Endothelial cell of umbilical vein (primary cell): ENCODE measurements around the gene PAQR6. TPM values are rescaled to one million over a fixed set of nuclear protein-coding genes. Genes with fewer than 3 reads are reported as not detected.

ENCODE experiments used
- BruUV-seq: library from RNA; stranded (reverse); fragments of 400-500 nt; replicated peaks from 2 replicates; lab custom pipeline; 2021; lab: Mats Ljungman, UMichigan
- CTCF ChIA-PET: fragments of 300-600, 350-600 bp; sonication (Branson Sonifier 250); formaldehyde crosslinking; loops from one replicate; lab custom pipeline; 2021; ENCODE audit warnings: antibody characterized with exemption, inconsistent platforms; lab: Charles Lee
- POLR2A ChIA-PET: fragments of 300-600, 350-600 bp; sonication (Branson Sonifier 250); formaldehyde crosslinking; loops from one replicate; lab custom pipeline; 2021; ENCODE audit warnings: antibody characterized with exemption, inconsistent platforms; lab: Charles Lee
- DNase-seq: peaks from one replicate; pipeline ENCODE4 v3.0.0-alpha.2; 2011; ENCODE audit warnings: low read depth, low spot score
- FAIRE-seq: peaks from 2 replicates; lab custom pipeline; 2011; peaks lifted over from hg19 to GRCh38; lab: Jason Lieb, UNC
- H2AFZ ChIP-seq: 2 replicates; pipeline ENCODE4 v1.6.0; 2012; ENCODE audit warnings: low read depth, low read length, control low read depth, inconsistent platforms
- H3K27ac ChIP-seq: 2 replicates; pipeline ENCODE4 v1.5.1; 2011; ENCODE audit warnings: low read depth, mild to moderate bottlenecking, control low read depth, low read length, moderate library complexity; ENCODE audit not compliant: insufficient read depth
- H3K27me3 ChIP-seq, 2 experiments: 2 replicates each; pipeline versions ENCODE4 v1.6.0 to v1.6.1; 2011; ENCODE audit warnings: low read length in 2 of 2, mixed read lengths in 1 of 2; ENCODE audit not compliant: control insufficient read depth in 2 of 2, insufficient read depth in 2 of 2
- H3K36me3 ChIP-seq, 2 experiments: 2 replicates in 1 of 2; 3 replicates in 1 of 2; pipeline ENCODE4 v1.5.1; 2011; ENCODE audit warnings: low read length in 2 of 2, mild to moderate bottlenecking in 1 of 2, moderate library complexity in 1 of 2; ENCODE audit not compliant: control insufficient read depth in 2 of 2, insufficient read depth in 2 of 2; ENCODE audit errors: extremely low read depth in 1 of 2
- H3K4me1 ChIP-seq: 3 replicates; pipeline ENCODE4 v1.5.1; 2011; ENCODE audit warnings: mild to moderate bottlenecking, low read length; ENCODE audit not compliant: control insufficient read depth, insufficient read depth; ENCODE audit errors: extremely low read depth
- H3K4me2 ChIP-seq: 2 replicates; pipeline ENCODE4 v1.6.1; 2011; ENCODE audit warnings: low read length, control low read depth, mixed read lengths; ENCODE audit not compliant: insufficient read depth
- H3K4me3 ChIP-seq, 3 experiments: fragments of 200-600 bp in 1 of 3; sonication (generic), shearing (Covaris generic) in 1 of 3; replicated peaks in 1 of 3; 2 replicates each; pipeline ENCODE4 v1.5.1; 2011 to 2016; ENCODE audit warnings: control low read depth in 3 of 3, low read length in 3 of 3, mild to moderate bottlenecking in 2 of 3, inconsistent platforms in 1 of 3, low read depth in 1 of 3, moderate library complexity in 1 of 3; ENCODE audit not compliant: insufficient read depth in 1 of 3
- H3K79me2 ChIP-seq: 2 replicates; pipeline ENCODE4 v1.6.0; 2012; ENCODE audit warnings: low read length, inconsistent platforms; ENCODE audit not compliant: control insufficient read depth, insufficient read depth
- H3K9ac ChIP-seq: replicated peaks from 2 replicates; pipeline ENCODE3; 2011; ENCODE audit warnings: low read length, control low read depth; ENCODE audit not compliant: insufficient read depth; ENCODE audit errors: extremely low read depth
- H3K9me1 ChIP-seq: replicated peaks from 3 replicates; pipeline ENCODE4 v1.6.0; 2011; ENCODE audit warnings: mild to moderate bottlenecking, low read length; ENCODE audit not compliant: control insufficient read depth, insufficient read depth; ENCODE audit errors: extremely low read depth
- H3K9me3 ChIP-seq: replicated peaks from 2 replicates; pipeline ENCODE4 v1.5.1; 2012; ENCODE audit warnings: low read length, inconsistent platforms; ENCODE audit not compliant: control insufficient read depth, insufficient read depth
- H4K20me1 ChIP-seq: replicated peaks from 2 replicates; pipeline ENCODE3; 2011; ENCODE audit warnings: mild to moderate bottlenecking, low read length; ENCODE audit not compliant: control insufficient read depth, insufficient read depth; ENCODE audit errors: extremely low read depth
- CTCF ChIP-seq, 2 donors: IDR thresholded peaks; 1 replicate in 1 of 2; 2 replicates in 1 of 2; pipeline ENCODE4 v1.5.1; 2011; ENCODE audit warnings: low read length in 2 of 2, mild to moderate bottlenecking in 2 of 2, moderate library complexity in 2 of 2, control low read depth in 1 of 2, inconsistent platforms in 1 of 2, low read depth in 1 of 2; ENCODE audit not compliant: insufficient read depth in 1 of 2; ENCODE audit errors: extremely low read depth in 1 of 2
- EZH2 ChIP-seq: IDR thresholded peaks from 2 replicates; pipeline ENCODE4 v1.6.1; 2012; ENCODE audit warnings: borderline replicate concordance, low read depth, mild to moderate bottlenecking, moderate library complexity, low read length, inconsistent platforms; ENCODE audit not compliant: severe bottlenecking
- FOS ChIP-seq: IDR thresholded peaks from 2 replicates; pipeline ENCODE4 v1.6.1; 2011; ENCODE audit warnings: mild to moderate bottlenecking, low read length, moderate library complexity, borderline replicate concordance; ENCODE audit not compliant: insufficient read depth
- GATA2 ChIP-seq: IDR thresholded peaks from 2 replicates; pipeline ENCODE4 v1.7.0; 2011; ENCODE audit warnings: low read depth, mild to moderate bottlenecking, moderate library complexity, mixed read lengths, low read length; ENCODE audit not compliant: insufficient read length, insufficient read depth
- JUN ChIP-seq: IDR thresholded peaks from 2 replicates; pipeline ENCODE4 v1.6.1; 2011; ENCODE audit warnings: borderline replicate concordance, low read depth; ENCODE audit not compliant: insufficient read length, insufficient read depth
- MYC ChIP-seq: IDR thresholded peaks from one replicate; pipeline ENCODE4 v1.6.1; 2011; ENCODE audit warnings: mild to moderate bottlenecking, low read depth, low read length
- POLR2A ChIP-seq: IDR thresholded peaks from 2 replicates; pipeline ENCODE4 v1.6.1; 2012; ENCODE audit warnings: low read depth, mild to moderate bottlenecking, control low read depth, low read length
- POLR2AphosphoS5 ChIP-seq: IDR thresholded peaks from 2 replicates; pipeline ENCODE4 v1.6.1; 2012; ENCODE audit warnings: low read depth, mild to moderate bottlenecking, control low read depth, low read length, moderate library complexity; ENCODE audit not compliant: insufficient read depth
- dilution Hi-C: fragments of 300-500 bp; cut with MboI; formaldehyde crosslinking; loops from one replicate; pipeline ENCODE4 v1.15.0; 2019; ENCODE audit warnings: low sequenced_read_pairs; ENCODE audit not compliant: extremely low pct_ligation_motif_present
- intact Hi-C: fragments of 100-400 bp; cut with micrococcal nuclease; formaldehyde crosslinking; loops from one replicate; pipeline ENCODE4 v1.10.0; 2022
- polyA plus RNA-seq, 4 experiments: library from polyadenylated mRNA; depleted of rRNA in 3 of 4; stranded (reverse) in 3 of 4; unstranded in 1 of 4; fragments of >200 nt; gene quantifications; 2 replicates each; pipeline versions ENCODE4 v1.2.1 to v1.2.3, GENCODE V29; 2011 to 2012; ENCODE audit warnings: missing spikeins in 1 of 4
- total RNA-seq: library from RNA; stranded (reverse); gene quantifications from 2 replicates; pipeline ENCODE4 v1.2.3, GENCODE V29; 2021
- TF ChIP-seq, protein P1 (sequence below): IDR thresholded peaks from 2 replicates; pipeline ENCODE4 v1.6.1; 2011; ENCODE audit not compliant: insufficient read depth, insufficient read length

Gene PAQR6
- total and polyA plus RNA-seq, 2 donors (not counting 3 experiments of a cell fraction or from before 2014, with no cell fraction given): 1.6 to 2.2 TPM

DNA sequence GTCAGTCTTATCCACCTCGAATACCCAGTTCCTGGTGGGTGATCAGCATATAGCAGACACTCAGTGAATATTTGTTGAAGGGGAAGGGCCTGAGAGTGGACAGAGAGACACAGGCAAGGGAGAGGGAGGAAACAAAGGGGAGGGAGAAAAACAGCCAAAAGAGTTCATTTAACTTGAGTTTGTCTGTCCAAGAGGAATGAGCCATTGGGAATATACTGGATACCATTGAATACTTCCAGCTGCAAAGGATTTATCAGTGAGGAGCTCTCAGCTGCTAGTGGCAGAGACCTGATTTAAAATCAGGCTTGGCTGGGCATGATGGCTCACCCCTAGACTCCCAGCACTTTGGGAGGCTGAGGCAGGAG lies 17.4 kb downstream of the PAQR6 start:
- dilution Hi-C loops: no loop called here
- H4K20me1 ChIP-seq: no peaks in the 10 kb centered on the region

More for the DNA sequence above, 17.4 kb downstream of the PAQR6 start:
- no peak for DNase-seq
- Histone ChIP-seq H3K9me1 (no peaks in the 10 kb centered on the region), H3K4me3 (no peak overlapping the region), H3K9me3 (no peaks in the 10 kb centered on the region), H3K4me1 (peaks cover 12% of the 10 kb centered on the region), H3K36me3 (peaks cover 0 to 13% of the 10 kb centered on the region in 2 experiments), H3K4me2 (no peak overlapping the region), H3K9ac (no peak overlapping the region), H3K27ac (no peak overlapping the region), H3K27me3 (no peaks in the 10 kb centered on the region), H3K79me2 (no peaks in the 10 kb centered on the region), H2AFZ (no peak overlapping the region)
- ChIA-PET POLR2A (interaction anchor here (0.8 kb wide), 1 partner anchor 52 kb away, joined by 5 read pairs; the partner anchor contains the start of gene SMG5), CTCF (interaction anchor here (8.8 kb wide), 1 partner anchor 85 kb away, joined by 489 read pairs; no protein-coding TSS in a partner anchor)
- BruUV-seq: no TSS peak
- TF ChIP-seq JUN (no peak), POLR2AphosphoS5 (no peak), GATA2 (no peak), CTCF (IDR thresholded peaks at IDR 0.05; ENCODE audit: extremely low read depth in 1 of 2, insufficient read depth in 1 of 2, low read depth in 1 of 2, low read length in 2 of 2) (no peak), MYC (no peak), EZH2 (no peak), POLR2A (no peak), FOS (no peak)
- TF ChIP-seq, protein P1, sequence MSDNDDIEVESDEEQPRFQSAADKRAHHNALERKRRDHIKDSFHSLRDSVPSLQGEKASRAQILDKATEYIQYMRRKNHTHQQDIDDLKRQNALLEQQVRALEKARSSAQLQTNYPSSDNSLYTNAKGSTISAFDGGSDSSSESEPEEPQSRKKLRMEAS: no peak
- no peak for FAIRE-seq
- intact Hi-C loops: no loop called here
